K562 (cell line): ENCODE measurements around the gene DHDDS. TPM values are rescaled to one million over a fixed set of nuclear protein-coding genes. Genes with fewer than 3 reads are reported as not detected.
A peak's percentile ranks its signal among the peaks of the same experiment; 100 is the strongest.

Experiments used
- ATAC-seq: fragments of 200-7000 bp; cut with Tn5 transposase; 3 replicates; pipeline ENCODE4 v1.9.1; 2020; ENCODE audit warnings: moderate library complexity
- BruUV-seq: library from RNA; stranded (reverse); fragments of 400-500 nt; replicated peaks from 2 replicates; lab custom pipeline; 2021; lab: Mats Ljungman, UMichigan
- CTCF ChIA-PET: fragments of 300-600 bp; formaldehyde crosslinking; extraction: SDS; loops from one replicate; lab custom pipeline; 2021; ENCODE audit warnings: low intra/inter-chr PET ratio; lab: Yijun Ruan, JAX
- POLR2A ChIA-PET: fragments of 300-600, 350-650 bp; sonication (Branson Sonifier 250); formaldehyde crosslinking; extraction: SDS; loops from one replicate; lab custom pipeline; 2021; ENCODE audit warnings: antibody characterized with exemption, inconsistent platforms; lab: Yijun Ruan, JAX
- DNase-seq, 4 experiments: peaks; one replicate each; pipeline versions ENCODE4 v3.0.0 to v3.0.0-alpha.2; 2011 to 2018; ENCODE audit warnings: low spot score in 3 of 4, mixed read lengths in 3 of 4; ENCODE audit errors: extremely low read depth in 1 of 4
- FAIRE-seq: peaks from 2 replicates; lab custom pipeline; 2011; peaks lifted over from hg19 to GRCh38; lab: Jason Lieb, UNC
- H2AFZ ChIP-seq: 2 replicates; pipeline ENCODE4 v1.6.0; 2011; ENCODE audit warnings: low read depth, low read length, control low read depth, inconsistent platforms
- H3K27ac ChIP-seq: fragments of 200-600 bp; 3 replicates; pipeline ENCODE4 v1.8.0; 2011; ENCODE audit warnings: low read depth, mild to moderate bottlenecking, control low read depth, inconsistent platforms, low read length, moderate library complexity, mixed read lengths; ENCODE audit errors: extremely low read depth
- H3K27me3 ChIP-seq, 2 experiments: fragments of 300-600 bp in 1 of 2; 2 replicates in 1 of 2; 3 replicates in 1 of 2; pipeline versions ENCODE4 v1.6.0 to v1.8.0; 2011; ENCODE audit warnings: inconsistent platforms in 2 of 2, low read length in 2 of 2, mild to moderate bottlenecking in 1 of 2, mixed read lengths in 1 of 2, moderate library complexity in 1 of 2; ENCODE audit not compliant: control insufficient read depth in 2 of 2, insufficient read depth in 2 of 2
- H3K36me3 ChIP-seq: fragments of 300-600 bp; 3 replicates; pipeline ENCODE4 v1.8.0; 2011; ENCODE audit warnings: mild to moderate bottlenecking, low read length, inconsistent platforms; ENCODE audit not compliant: control insufficient read depth, insufficient read depth
- H3K4me1 ChIP-seq, 2 experiments: fragments of 200-600 bp in 1 of 2; replicated peaks in 1 of 2; 2 replicates in 1 of 2; 3 replicates in 1 of 2; pipeline versions ENCODE4 v1.5.1 to v1.8.0; 2011; ENCODE audit warnings: inconsistent platforms in 2 of 2, low read length in 2 of 2, mild to moderate bottlenecking in 1 of 2, mixed read lengths in 1 of 2, moderate library complexity in 1 of 2; ENCODE audit not compliant: control insufficient read depth in 2 of 2, insufficient read depth in 2 of 2
- H3K4me2 ChIP-seq: 2 replicates; pipeline ENCODE4 v1.6.1; 2011; ENCODE audit warnings: low read length, control low read depth, inconsistent platforms, mixed read lengths; ENCODE audit not compliant: insufficient read depth
- H3K4me3 ChIP-seq: fragments of 200-600 bp; sonication (generic), shearing (Covaris generic); 2 replicates; pipeline ENCODE4 v1.5.1; 2016; ENCODE audit warnings: control low read depth, inconsistent platforms
- H3K79me2 ChIP-seq: fragments of 200-600 bp; 3 replicates; pipeline ENCODE4 v1.8.0; 2011; ENCODE audit warnings: low read length, inconsistent platforms; ENCODE audit not compliant: control insufficient read depth, insufficient read depth
- H3K9ac ChIP-seq, 2 experiments: 2 replicates each; pipeline versions ENCODE4 v1.6.0 to v1.6.1; 2011; ENCODE audit warnings: low read depth in 2 of 2, low read length in 2 of 2, control low read depth in 1 of 2, inconsistent platforms in 1 of 2, mild to moderate bottlenecking in 1 of 2, mixed read lengths in 1 of 2; ENCODE audit not compliant: insufficient read depth in 1 of 2
- H3K9me1 ChIP-seq: one replicate; pipeline ENCODE4 v1.6.0; 2011; ENCODE audit warnings: inconsistent platforms, mild to moderate bottlenecking, low read length, moderate library complexity; ENCODE audit not compliant: control insufficient read depth, insufficient read depth
- H3K9me3 ChIP-seq: replicated peaks from 2 replicates; pipeline ENCODE4 v1.5.1; 2011; ENCODE audit warnings: low read depth, low read length, inconsistent platforms; ENCODE audit not compliant: control insufficient read depth, insufficient read depth
- H4K20me1 ChIP-seq: replicated peaks from 2 replicates; pipeline ENCODE4 v1.6.1; 2011; ENCODE audit warnings: low read length, inconsistent platforms, mixed read lengths; ENCODE audit not compliant: control insufficient read depth, insufficient read depth
- C11orf30 ChIP-seq: fragments of 450-650 bp; IDR thresholded peaks from 2 replicates; pipeline ENCODE4 v1.6.1; 2016; ENCODE audit warnings: low read depth, mild to moderate bottlenecking
- FOXK1 ChIP-seq: sonication (generic); formaldehyde crosslinking; IDR thresholded peaks from 2 replicates; pipeline ENCODE4 v1.8.0; 2022; ENCODE audit warnings: missing genetic modification reagents, mild to moderate bottlenecking, borderline replicate concordance
- HNRNPK ChIP-seq: fragments of 200-400 bp; formaldehyde crosslinking; IDR thresholded peaks from one replicate; pipeline ENCODE4 v1.6.1; 2018; ENCODE audit warnings: mild to moderate bottlenecking, low read depth, low read length; ENCODE audit not compliant: poor library complexity, severe bottlenecking
- MEIS2 ChIP-seq: fragments of 450-650 bp; IDR thresholded peaks from 2 replicates; pipeline ENCODE4 v1.6.1; 2014; ENCODE audit warnings: mild to moderate bottlenecking; ENCODE audit not compliant: partially characterized antibody
- NCOA1 ChIP-seq: fragments of 450-650 bp; IDR thresholded peaks from 2 replicates; pipeline ENCODE4 v1.6.1; 2016; ENCODE audit warnings: low read depth
- NFIX ChIP-seq: fragments of 250-450 bp; sonication (Bioruptor Pico); IDR thresholded peaks from 2 replicates; pipeline ENCODE4 v1.4.0; 2020; ENCODE audit warnings: low read depth, mild to moderate bottlenecking, moderate library complexity
- POLR2G ChIP-seq: fragments of 200-400 bp; formaldehyde crosslinking; IDR thresholded peaks from 2 replicates; pipeline ENCODE4 v1.6.1; 2017; ENCODE audit warnings: low read depth, mild to moderate bottlenecking, antibody characterized with exemption, low read length, moderate library complexity
- RBFOX2 ChIP-seq: fragments of 200-400 bp; formaldehyde crosslinking; IDR thresholded peaks from 2 replicates; pipeline ENCODE4 v1.6.1; 2017; ENCODE audit warnings: low read depth, mild to moderate bottlenecking, low read length, moderate library complexity
- TOE1 ChIP-seq, 2 experiments: fragments of 450-650 bp in 1 of 2; sonication (generic) in 1 of 2; formaldehyde crosslinking in 1 of 2; IDR thresholded peaks; 2 replicates each; pipeline versions ENCODE4 v1.7.1 to v1.8.0; 2016 to 2022; ENCODE audit warnings: borderline replicate concordance in 2 of 2, mild to moderate bottlenecking in 2 of 2, antibody characterized with exemption in 1 of 2, inconsistent platforms in 1 of 2, low read depth in 1 of 2, missing genetic modification reagents in 1 of 2, moderate library complexity in 1 of 2
- ZKSCAN8 ChIP-seq: fragments of 200-800 bp; sonication (Bioruptor generic); IDR thresholded peaks from 2 replicates; pipeline ENCODE4 v1.6.1; 2016; ENCODE audit warnings: missing genetic modification characterization, missing compliant biosample characterization
- ZNF318 ChIP-seq, 2 experiments: fragments of 450-650 bp; IDR thresholded peaks; 2 replicates each; pipeline ENCODE4 v1.6.1; 2016; ENCODE audit warnings: mild to moderate bottlenecking in 2 of 2, borderline replicate concordance in 1 of 2, low read depth in 1 of 2, moderate library complexity in 1 of 2
- WGBS: fragments of 100-300 bp; shearing (Covaris generic); methylation state at CpG from one replicate; pipeline ENCODE4 v1.1.6; 2016; ENCODE audit warnings: low coverage, mixed read lengths; ENCODE audit not compliant: insufficient coverage; ENCODE audit errors: missing lambda C conversion rate; 5-methylcytosine and 5-hydroxymethylcytosine counted together
- in situ Hi-C: fragments of 300-500 bp; cut with MboI; formaldehyde crosslinking; loops from 4 replicates; pipeline ENCODE4 v1.15.0; 2018; ENCODE audit warnings: inconsistent platforms, mixed read lengths
- intact Hi-C: fragments of 100-400 bp; cut with micrococcal nuclease; formaldehyde crosslinking; loops from 2 replicates; pipeline ENCODE4 v1.14.2; 2022
- polyA plus RNA-seq, 8 experiments: library from polyadenylated mRNA; depleted of rRNA in 4 of 8; stranded (reverse) in 5 of 8; unstranded in 3 of 8; fragments of >200 nt; fragmentation: Nextera tagmentation in 2 of 8; fragmentation: Illumina TruSeq in 1 of 8; extraction: Ambion mirVana in 2 of 8; extraction: Trizol in 1 of 8; gene quantifications; 2 replicates each; pipeline versions ENCODE4 v1.2.1 to v1.2.3, GENCODE V29; 2011 to 2014; ENCODE audit warnings: inconsistent platforms in 1 of 8, missing spikeins in 1 of 8
- total RNA-seq, 7 experiments: library from RNA; depleted of rRNA in 6 of 7; stranded (reverse); fragments of >200 nt in 6 of 7; fragmentation: Illumina TruSeq in 2 of 7; extraction: Trizol in 2 of 7; gene quantifications; 2 replicates each; pipeline versions ENCODE4 v1.2.1 to v1.2.3, GENCODE V29; 2011 to 2021; ENCODE audit warnings: low replicate concordance in 1 of 7
- TF ChIP-seq, protein P1 (sequence below): fragments of 450-650 bp; conservative IDR thresholded peaks from 2 replicates; pipeline ENCODE4 v1.6.1; 2016; ENCODE audit warnings: missing genetic modification characterization, low read depth, mild to moderate bottlenecking, control low read depth, missing compliant biosample characterization

Gene DHDDS
- total and polyA plus RNA-seq, 9 of the 15 experiments (the other 6 are each of a cell fraction or from before 2014, with no cell fraction given): 33.3 to 55.0 (median 44.3) TPM

DNA sequence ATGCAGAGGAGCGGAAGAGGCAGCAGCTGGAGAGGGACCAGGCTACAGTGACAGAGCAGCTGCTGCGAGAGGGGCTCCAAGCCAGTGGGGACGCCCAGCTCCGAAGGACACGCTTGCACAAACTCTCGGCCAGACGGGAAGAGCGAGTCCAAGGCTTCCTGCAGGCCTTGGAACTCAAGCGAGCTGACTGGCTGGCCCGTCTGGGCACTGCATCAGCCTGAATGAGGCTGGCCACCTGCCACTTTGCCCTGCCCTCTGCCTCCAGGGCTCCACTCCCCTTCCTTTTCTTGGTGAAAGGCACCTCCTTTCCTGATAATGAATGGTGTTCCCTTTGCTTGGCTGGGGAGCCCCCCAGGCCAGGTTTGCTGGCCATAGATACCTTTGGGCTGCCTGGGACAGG, 36.8 kb downstream of the DHDDS start:
- Histone ChIP-seq H2AFZ (no peak overlapping the region), H3K4me1 (peaks cover 20 to 26% of the 10 kb centered on the region in 2 experiments; a peak in 4 of 5 replicates), H3K36me3 (peaks cover 67% of the 10 kb centered on the region), H3K9ac (peak overlapping the region in 1 of 2 experiments; percentile 58; a peak in 1 of 4 replicates), H3K9me3 (no peaks in the 10 kb centered on the region), H4K20me1 (peaks cover 17% of the 10 kb centered on the region), H3K4me3 (no peak overlapping the region), H3K79me2 (peaks cover 14% of the 10 kb centered on the region), H3K4me2 (no peak overlapping the region), H3K27me3 (no peaks in the 10 kb centered on the region), H3K9me1 (no peaks in the 10 kb centered on the region), H3K27ac (no peak overlapping the region)
- DNase-seq: no peak
- no TSS peak for BruUV-seq
- ChIA-PET POLR2A (interaction anchor here (0.6 to 2.4 kb wide), 2 partner anchors 9 to 1745 kb away, joined by 6 to 11 read pairs; no protein-coding TSS in a partner anchor), CTCF (no interaction called here)
- ATAC-seq: no peak
- WGBS: 91% methylated on average over 10 of the region's 10 CpGs
- FAIRE-seq: no peak
- intact Hi-C loops: no loop called here
- in situ Hi-C loops: no loop called here
- no peak for TF ChIP-seq FOXK1 (CRISPR knock-in tag)
- TF ChIP-seq MEIS2: no peak
- no peak for TF ChIP-seq ZNF318 (IDR thresholded peaks at IDR 0.05; ENCODE audit: borderline replicate concordance in 1 of 2, low read depth in 1 of 2)
- no peak for TF ChIP-seq NFIX (CRISPR knock-in tag)
- TF ChIP-seq NCOA1: no peak
- no peak for TF ChIP-seq C11orf30
- TF ChIP-seq ZKSCAN8: no peak
- TF ChIP-seq POLR2G: peak; percentile 71
- peak; percentile 34; the same call in 1 of the 2 replicates for TF ChIP-seq RBFOX2
- TF ChIP-seq, protein P1, sequence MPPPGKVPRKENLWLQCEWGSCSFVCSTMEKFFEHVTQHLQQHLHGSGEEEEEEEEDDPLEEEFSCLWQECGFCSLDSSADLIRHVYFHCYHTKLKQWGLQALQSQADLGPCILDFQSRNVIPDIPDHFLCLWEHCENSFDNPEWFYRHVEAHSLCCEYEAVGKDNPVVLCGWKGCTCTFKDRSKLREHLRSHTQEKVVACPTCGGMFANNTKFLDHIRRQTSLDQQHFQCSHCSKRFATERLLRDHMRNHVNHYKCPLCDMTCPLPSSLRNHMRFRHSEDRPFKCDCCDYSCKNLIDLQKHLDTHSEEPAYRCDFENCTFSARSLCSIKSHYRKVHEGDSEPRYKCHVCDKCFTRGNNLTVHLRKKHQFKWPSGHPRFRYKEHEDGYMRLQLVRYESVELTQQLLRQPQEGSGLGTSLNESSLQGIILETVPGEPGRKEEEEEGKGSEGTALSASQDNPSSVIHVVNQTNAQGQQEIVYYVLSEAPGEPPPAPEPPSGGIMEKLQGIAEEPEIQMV (tag): no peak
- no peak for TF ChIP-seq HNRNPK
- no peak for TF ChIP-seq TOE1 (IDR thresholded peaks at IDR 0.05; ENCODE audit: borderline replicate concordance)
- no peak for TF ChIP-seq TOE1 (CRISPR knock-in tag; IDR thresholded peaks at IDR 0.05; ENCODE audit: borderline replicate concordance, low read depth)
